ENCODE results near the gene EID3.

EID3 gene

GRCh38 chr12:104342147-104342546 lies 38.6 kb downstream of the EID3 start:
- DNase-seq, result no peak

GRCh38 chr12:104342635-104343249 lies 39.2 kb downstream of the EID3 start:
- DNase-seq, result no peak

- no peak for DNase-seq
These were observed 41.1 kb downstream of the EID3 start for GRCh38 chr12:104344682-104345081.

GRCh38 chr12:104345234-104346066 lies 41.9 kb downstream of the EID3 start:
- DNase-seq, result no peak

- no peak for DNase-seq
These were observed 44.0 kb downstream of the EID3 start for GRCh38 chr12:104347374-104348075.

- DNase-seq, result no peak
These were observed 44.9 kb downstream of the EID3 start for GRCh38 chr12:104348283-104348993.

GRCh38 chr12:104348994-104349494 lies 45.5 kb downstream of the EID3 start:
- no peak for DNase-seq

- no peak for DNase-seq
These were observed 46.9 kb downstream of the EID3 start for GRCh38 chr12:104350211-104351056.

- no peak for DNase-seq
These were observed 47.8 kb downstream of the EID3 start for GRCh38 chr12:104351057-104351983.

- no peak for DNase-seq
These were observed 48.7 kb downstream of the EID3 start for GRCh38 chr12:104352106-104352713.

GRCh38 chr12:104353012-104353981 lies 49.8 kb downstream of the EID3 start:
- no peak for DNase-seq

GRCh38 chr12:104354167-104354867 lies 50.8 kb downstream of the EID3 start:
- DNase-seq, result no peak

Measured in bone marrow (tissue), 2 donors.